MV-4-11 (cell line): ENCODE measurements around the gene NCBP3.
"Not testable (repeated sequence)": the region's sequence is repeated elsewhere in the genome, so short reads cannot be mapped to it uniquely, and the experiment has no call there.

Experiments used
- DNase-seq: peaks from one replicate; lab custom pipeline; 2025; lab: John Stamatoyannopoulos, UW

Gene NCBP3

DNA sequence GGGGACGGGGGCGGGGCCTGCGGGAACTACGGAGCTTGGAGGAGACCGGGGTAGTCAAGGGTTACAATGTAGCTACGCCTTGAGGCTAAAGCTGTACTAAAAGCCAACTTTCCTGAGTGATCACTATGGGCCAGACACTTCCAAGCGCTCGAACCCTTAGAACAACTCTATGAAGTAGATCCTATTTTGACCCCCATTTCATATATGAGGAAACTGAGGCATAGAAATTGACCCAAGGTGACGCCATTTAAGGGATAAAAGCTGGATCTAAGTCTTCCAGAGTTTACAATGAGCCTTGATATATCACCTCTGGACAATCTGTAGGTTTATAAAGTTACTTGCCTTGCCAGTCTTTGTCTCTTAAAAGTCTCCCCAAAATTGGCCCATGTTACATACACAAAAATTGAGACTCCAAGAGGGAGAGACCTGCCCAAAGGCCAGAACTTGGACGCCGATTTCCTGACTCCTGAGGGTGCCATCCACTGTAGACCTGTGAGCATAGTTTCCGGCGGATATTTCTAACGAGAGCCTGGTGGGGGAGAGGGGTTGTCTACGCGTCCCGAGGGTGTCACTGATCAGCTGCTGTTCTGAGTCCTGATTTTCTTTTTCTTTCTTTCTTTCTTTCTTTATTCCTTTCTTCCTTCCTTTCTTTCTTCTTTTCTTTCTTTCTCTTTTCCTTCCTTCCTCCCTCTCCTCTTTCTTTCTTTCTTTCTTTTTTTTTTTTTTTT, 555 bp upstream of the NCBP3 start:
- DNase-seq, result no peak

DNA sequence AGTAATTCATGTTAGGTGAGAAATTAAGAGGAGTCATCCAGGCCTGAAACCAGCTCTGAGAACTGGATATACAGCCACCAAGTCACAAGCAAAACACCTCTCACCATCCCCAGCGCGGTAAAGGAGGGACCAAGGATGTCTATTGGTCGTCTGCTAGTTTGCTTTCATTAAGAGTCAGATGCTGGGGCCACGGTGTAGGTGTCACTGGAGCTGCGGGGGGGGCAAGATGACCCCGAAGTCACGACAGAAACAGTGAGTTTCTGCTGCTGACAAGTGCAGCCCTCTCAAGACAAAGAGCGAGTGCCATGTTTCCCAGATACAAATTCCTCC, 790 bp downstream of the NCBP3 start:
- no peak for DNase-seq

DNA sequence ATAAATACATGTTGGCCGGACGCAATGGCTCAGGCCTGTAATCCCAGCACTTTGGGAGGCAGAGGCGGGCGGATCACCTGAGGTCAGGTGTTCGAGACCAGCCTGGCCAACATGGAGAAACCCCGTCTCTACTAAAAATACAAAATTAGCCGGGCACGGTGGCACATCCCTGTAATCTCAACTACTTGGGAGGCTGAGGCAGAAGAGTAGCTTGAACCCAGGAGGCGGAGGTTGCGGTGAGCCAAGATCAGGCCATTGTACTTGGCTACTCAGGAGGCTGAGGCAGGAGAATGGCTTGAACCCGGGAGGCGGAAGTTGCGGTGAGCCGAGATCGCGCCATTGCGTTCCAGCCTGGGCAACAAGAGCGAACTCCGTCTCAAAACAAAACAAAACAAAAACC, 1.5 kb downstream of the NCBP3 start:
- DNase-seq, result not testable (repeated sequence)

DNA sequence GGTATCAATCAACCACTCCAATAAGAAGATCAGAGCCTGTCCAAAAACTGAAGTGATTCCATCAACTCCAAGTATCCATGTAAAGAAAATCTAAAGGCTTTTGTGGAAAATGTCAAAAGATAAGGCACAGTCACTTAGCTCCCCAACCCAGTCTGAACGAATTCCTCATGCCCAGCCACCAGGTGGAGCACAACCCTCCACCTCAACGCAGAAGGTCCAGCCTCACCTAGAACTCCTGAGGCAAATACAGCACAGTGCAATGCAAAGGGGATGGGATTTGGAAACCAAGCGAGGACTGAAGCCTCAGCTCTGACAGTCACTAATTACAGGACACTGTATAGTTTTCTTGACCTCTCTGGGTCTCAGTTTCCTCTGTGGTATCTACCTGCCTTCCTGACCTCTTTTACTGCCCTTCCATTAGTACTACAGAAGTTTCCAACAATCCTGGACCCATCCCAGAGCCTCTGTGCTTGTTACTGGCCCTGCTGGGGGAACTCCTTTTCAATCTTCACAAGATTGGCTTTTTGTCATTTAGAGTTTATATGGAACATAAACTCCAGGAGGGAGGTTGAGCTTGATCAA, 2.0 kb downstream of the NCBP3 start:
- DNase-seq, result no peak

DNA sequence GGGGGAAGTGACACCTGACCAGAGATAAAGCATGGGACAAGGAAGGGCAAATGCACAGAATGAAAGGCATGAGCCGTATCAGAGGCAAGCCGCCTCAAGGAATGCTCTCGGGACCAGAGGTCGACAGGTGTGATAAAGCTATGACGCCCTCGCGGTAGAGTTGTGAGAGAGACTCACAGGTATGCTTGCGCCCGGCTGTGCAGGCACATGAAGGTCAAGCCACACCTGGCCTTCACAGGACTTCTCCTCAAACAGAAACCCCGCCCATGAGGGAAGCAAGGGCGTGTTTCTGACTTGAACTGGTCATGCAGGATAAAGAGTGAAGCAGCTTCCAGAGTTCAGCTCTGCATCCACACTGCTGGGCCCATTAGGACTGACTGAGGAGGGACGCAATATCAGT, 7.8 kb downstream of the NCBP3 start:
- DNase-seq, result no peak

DNA sequence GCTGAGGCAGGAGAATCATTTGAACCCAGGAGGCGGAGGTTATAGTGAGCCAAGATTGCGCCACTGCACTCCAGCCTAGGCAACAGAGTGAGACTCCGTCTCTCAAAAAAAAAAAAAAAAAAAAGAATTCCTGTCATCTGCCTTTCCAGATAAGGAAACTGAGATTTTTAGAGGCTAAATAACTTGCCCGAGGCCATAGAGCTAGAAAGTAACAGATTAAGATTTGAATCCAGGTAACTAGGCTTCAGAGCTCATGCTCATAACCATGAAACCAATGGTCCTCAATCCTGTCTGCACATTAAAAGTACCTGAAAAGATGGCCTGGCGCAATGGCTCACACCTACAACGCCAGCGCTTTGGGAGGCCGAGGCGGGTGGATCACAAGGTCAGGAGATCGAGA, 9.5 kb downstream of the NCBP3 start:
- no peak for DNase-seq

DNA sequence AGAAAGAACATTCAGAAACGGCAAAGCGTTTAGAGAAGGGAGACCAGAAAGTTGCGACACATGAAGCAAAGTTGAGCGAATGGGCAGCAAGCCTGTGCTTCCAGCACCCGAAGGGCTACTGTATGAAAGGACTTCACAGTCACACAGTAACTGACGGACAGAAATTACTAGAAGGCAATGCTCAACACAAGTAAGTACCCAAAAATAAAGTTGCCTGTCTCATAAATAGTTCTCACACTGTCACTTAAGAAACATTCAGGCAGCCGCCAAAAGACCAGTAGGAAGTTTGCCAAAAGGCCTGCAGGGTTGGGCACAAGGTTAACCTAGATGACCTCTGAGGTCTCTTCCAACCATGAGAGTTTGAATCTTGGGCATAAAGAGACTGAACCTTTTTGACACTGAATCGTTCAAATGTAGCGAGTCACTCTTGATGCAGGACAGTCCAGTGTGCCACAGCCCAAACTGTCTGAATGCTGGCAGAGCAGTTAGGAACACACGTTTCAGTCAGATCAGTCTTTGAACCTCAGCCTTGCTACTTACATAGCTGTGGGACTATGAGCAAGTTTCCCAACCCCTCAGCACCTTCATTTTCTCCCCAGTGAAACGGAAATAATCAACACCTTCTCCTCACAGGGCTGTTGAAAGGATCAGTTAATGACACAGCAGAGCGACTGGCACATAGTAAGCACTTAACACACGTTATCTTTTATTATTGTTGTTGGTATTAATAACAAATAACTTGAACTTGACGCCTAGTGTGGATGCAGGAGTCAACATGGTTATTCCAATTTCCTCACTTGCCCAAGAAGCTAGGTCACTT, 10.4 kb downstream of the NCBP3 start:
- DNase-seq, result peak; percentile 78

DNA sequence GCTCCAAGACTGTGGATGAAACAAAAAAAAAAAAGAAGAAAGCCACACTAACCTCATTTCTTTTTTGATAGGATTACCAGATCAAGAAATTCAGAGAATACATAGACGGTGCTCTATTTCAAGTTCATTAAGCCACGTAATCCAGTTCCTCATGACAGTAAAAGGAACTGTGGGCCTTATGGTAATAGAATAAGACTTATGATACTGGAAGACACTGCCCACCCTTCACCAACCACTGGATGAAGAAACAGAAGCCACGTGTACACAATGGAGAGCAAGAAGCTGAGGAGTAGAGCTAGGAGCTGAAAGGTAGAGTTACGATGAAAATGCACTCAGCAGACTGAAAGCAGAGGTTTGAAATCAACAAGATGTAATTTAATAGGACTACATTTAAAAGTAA, 11.2 kb downstream of the NCBP3 start:
- DNase-seq, result peak; percentile 94

DNA sequence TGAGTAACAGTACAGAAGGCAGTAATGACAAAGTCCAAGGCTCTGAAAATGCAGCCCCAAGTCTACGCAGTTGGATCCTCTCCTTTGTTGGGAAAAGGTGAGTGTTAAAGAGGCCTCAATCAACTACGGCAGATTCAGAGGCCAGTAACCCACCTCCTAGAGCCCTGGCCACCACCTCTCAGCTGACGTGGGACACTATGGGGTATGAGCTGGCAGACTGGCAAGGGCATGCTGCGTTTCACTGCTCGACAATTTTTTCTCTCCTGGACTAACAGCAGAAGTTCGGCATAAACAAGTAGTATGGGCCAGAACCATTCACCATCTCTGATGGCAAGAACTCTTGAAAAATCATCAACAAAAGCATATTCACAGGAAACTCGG, 17.2 kb downstream of the NCBP3 start:
- no peak for DNase-seq

DNA sequence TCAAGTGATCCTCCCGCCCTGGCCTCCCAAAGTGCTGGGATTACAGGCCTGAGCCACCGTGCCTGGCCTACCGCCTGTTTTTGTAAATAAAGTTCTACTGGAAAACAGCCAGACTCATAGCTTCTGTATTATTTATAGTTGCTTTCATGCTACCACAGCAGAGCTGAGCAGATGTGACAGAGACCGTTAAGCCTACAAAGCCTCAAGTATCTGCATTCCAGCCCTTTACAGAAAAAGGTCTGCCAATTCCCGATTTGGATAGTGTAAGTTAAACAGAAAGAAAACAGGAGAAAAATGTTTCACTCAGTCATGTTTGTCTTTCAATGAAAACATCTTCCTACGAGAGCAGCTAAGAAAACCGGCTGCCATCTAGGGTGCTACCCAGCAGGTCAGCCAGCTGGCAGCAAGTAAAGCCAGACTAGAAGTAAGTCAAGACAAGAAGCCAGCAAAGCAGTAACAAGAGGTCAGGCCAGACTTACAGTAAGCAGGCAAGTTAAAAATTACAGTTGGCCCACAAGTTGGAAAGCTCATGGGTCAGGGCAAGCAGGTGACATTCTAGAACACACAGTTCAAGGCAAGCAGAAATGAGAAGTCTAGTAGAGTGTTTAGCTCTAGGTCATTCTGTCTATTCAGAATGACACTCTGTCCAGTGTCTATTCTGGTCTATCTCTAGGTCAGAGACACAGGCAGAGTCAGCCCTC, 17.7 kb downstream of the NCBP3 start:
- peak; percentile 42 for DNase-seq

DNA sequence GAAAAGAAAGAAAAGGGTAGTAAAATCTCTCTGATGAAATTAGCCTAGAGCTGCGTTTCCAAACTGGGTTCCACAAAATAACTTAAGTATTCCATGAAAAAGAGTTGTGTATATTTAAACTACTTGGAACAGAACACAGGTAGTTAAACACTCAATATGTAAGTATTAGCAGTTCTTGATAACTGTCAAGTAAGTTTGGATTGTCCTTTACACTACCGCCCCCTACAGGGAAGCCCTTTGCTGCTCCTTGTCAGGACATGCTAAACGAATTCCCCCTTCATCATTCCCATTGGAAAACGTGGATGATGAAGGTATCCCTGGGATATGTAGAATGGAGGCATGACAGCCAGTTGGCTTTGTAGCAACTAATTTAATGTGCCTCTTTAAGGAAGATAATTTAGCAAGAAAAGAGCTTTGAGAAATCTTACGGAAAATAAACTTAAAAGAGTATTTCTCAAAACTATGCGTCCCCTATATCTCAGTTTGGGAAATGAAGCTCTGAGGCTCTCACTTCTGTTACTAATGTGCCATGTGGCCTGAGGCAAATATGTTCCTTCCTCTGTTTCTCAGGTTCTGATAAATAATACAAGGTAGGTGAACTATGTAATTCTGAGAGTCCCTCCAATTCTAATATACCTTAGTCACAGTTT, 18.8 kb downstream of the NCBP3 start:
- DNase-seq, result peak; percentile 47

DNA sequence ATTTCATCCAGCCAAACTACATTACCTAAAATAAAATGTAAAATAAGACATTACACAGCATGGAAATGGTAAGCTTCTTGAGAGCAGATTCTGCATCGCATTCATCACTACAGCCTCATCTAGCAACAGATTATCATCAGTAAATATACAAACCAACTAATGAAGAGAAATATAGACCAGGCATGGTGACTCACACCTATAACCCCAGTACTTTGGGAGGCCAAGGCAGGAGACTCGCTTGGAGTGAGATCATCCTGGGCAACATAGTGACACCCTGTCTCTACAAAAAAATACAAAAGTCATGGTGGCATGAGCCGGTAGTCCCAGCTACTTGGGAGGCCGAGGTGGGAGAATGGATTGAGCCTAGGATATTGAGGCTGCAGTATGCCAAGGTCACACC, 19.9 kb downstream of the NCBP3 start:
- no peak for DNase-seq

DNA sequence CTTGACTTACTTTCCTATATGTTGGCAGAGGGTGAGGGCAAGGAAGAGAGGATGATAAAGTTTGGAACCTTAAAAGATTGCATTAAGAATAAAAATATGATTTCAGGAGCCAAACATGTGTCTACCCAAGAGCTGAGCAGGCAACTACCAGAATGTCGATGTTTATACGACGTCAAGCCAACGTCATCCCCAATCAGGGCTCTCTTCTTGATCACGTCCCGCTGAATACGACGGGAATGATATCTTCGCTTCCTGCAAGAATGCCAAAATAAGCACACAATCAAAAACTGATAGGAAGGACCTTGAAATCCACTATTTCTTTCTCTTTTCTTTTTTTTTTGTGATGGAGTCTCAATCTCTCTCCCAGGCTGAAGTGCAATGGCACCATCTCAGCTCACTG, 24.9 kb downstream of the NCBP3 start:
- no peak for DNase-seq

DNA sequence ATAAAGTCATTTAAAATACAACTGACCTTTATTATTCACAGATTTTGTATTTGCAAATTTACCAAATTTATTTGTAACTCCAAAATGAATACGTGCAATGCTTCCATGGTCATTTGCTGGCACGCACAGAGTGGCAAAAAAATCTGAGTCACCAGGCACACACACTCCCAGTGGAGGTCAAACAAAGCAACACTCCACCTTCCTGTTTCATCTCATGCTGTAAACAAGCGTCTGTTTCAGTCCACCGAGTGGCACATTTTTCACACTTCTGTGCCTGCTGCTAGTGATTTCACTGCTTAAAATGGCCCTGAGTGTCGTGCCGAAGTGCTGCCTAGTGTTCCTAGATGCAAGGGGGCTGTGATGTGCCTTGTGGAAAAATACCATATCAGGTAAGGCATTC, 27.3 kb downstream of the NCBP3 start:
- DNase-seq, result peak; percentile 68

DNA sequence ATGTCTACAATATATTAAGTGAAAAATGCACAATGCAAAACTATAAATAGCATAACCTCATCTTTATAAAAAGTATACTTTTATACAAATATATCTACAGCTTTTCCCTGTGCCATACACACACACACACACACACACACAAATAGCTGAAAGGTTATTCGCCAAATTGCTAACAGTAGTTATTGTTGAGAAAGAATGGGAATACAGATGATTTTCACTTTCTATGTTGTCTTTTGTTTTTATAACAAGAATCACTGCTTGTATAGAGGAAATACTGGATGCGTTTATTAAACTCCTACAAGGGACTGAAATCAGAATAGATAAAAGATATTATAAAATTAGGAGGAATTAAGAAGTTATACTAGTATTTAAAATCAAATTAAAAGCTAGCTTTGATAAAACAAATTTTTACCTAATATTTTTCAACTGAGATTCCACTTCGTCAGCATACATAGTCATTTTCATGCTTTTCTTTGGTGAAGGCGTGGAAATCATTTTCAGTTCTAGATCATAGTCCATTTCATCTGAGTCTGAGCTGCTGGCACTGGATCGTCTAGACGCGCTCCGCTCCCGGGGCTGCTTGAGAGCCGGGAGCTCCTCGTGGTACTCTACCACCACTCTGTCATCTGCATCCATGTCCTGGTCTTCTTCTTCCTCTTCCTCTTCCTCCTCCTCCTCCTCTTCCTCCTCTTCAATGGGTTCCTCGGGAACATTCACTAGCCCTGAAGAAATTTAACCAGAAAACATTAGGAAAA, 28.0 kb downstream of the NCBP3 start:
- no peak for DNase-seq

DNA sequence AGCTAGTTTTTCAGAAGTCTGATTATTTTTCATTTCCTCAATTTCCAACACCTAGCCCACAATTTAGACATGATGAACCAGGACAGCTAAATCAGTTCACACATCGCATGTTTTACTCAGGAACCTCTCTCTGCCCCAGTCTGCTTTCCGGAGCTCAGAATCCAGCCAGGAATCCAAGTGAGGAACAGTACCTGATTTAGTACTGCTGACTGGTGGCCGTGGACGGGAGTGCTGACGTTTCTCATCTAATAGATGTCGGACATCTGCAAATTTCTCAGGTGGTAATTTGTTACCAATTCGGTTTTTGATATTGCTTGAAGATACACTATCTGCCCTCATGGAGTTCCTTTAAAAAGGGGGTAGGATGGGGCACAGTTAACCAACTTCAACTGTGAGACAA, 30.1 kb downstream of the NCBP3 start:
- DNase-seq, result no peak

DNA sequence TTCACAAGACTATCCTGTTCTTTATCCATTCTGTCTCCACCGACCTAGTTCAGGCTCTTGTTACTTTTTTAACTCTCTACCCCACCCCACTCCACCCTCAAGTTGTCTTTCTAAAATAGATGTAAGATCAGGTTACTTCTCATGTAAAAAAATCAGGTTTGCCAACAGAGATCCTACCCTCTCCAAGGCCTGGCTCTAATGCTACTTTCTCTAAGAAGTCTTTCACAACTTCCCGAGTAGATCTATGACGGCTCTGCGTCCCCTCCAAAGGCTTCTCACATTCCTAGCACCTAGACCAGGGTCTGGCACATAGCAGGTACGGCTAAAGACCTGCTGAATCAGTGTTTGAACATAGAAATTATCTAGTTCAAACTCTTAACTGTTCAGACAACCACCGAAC, 30.9 kb downstream of the NCBP3 start:
- no peak for DNase-seq

DNA sequence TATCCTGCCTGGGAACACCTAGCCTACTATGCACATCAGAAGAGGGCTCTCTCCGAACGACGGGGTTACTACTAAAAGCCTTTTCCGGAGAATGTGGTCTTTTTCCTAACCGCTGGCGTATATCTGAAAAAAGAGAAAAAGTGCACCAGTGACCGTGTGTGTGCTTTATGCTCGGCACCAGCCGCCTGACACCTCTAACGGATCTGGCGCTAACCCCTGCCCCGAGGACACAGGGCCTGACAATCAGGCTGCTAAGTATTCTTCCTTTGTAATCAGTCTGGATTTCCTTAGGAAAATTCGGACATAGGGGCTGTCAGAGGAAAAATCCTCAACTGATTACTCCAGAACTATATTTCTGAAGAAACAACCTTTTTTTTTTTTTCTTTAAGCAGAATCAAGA, 31.7 kb downstream of the NCBP3 start:
- no peak for DNase-seq

DNA sequence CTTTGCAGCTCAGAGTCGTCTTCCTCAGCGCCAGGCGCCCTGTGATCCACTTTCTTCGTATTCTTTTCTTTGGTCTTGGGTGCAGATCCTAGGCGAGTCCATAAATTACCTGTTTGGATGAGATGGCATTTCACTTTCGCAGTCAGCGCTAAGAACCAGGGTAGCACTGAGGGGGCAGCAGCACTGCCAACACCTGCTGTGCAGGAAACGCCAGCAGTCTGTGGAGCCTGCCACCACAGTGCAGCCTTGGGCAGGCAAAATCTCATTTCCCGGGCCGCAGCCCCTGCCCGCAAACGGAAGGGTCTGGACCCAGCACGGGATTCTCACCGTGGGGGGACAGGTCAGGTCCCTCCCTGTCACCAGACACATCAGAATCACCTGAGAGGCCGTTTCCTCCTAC, 32.9 kb downstream of the NCBP3 start:
- DNase-seq, result no peak

DNA sequence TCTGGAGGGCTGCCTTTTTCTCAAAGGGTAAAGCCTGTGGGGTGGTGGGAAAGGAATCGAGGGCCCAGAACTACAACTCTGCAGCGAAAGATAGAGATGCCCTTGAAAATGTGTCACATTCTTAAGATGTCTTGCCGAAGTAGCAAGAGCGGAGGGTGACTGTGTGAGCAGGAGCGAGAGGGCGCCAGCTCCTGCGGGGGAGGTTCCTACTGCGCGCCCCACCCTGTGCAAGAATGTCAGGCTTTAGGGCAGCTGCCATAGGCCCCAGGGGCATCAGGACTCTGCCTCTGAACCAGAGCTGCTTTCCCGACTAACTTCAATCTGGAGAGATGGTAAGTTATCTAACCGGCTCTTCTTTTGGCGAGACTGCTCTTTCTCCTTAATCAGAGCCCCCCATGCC, 33.3 kb downstream of the NCBP3 start:
- DNase-seq, result no peak

DNA sequence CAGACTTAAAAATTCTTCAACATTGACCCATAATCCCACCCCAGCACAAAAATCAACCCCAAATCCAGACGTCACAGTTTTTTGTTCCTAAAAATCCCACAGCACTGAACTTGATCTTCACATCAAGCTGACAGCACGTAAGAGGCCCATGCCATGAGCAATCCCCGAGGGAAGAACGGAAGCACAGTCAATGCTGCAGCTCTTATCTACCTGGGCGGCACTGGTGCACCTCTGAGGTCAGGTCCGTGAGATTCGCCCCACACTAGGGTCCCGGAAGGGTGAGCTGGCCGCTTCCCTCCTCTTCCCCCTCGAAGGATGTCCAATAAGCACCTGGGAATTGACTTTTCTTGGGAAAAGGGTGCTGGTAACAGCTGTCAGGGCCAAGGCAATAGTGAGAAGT, 33.8 kb downstream of the NCBP3 start:
- no peak for DNase-seq

DNA sequence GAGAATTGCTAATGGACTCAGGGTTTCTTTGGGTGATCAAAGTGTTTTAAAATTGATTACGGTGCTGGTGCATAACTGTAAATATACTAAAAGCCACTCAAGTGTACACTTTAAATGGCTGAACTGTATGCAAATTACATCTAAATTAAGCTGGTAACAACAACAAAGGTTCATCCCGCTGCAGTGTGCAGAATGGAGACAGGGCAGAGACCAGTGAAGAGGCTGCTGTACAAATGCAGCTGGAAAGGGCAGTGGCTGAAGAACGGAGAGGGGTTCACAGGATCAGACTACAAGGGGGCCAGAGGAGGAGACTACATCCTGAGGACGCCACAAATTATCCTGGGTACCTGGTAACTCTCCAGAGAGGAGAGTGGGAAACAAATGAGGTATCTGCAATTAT, 36.0 kb downstream of the NCBP3 start:
- no peak for DNase-seq
